GM12878 (cell line): ENCODE results near the gene ISG20. TPM values are rescaled to one million over a fixed set of nuclear protein-coding genes. Genes with fewer than 3 reads are reported as not detected.

Experiments used
- EZH2 ChIP-seq: IDR thresholded peaks from 2 replicates; pipeline ENCODE4 v1.6.1; 2012; ENCODE audit warnings: low read depth, mild to moderate bottlenecking, control low read depth, inconsistent platforms, low read length, borderline replicate concordance; ENCODE audit not compliant: control insufficient read depth
- POLR2AphosphoS5 ChIP-seq: IDR thresholded peaks from 2 replicates; pipeline ENCODE4 v1.6.1; 2011; ENCODE audit warnings: mild to moderate bottlenecking, low read length, inconsistent platforms
- POU2F2 ChIP-seq: IDR thresholded peaks from 3 replicates; pipeline ENCODE4 v1.6.1; 2011; ENCODE audit warnings: low read depth, mild to moderate bottlenecking, low read length, borderline replicate concordance
- SREBF1 ChIP-seq: IDR thresholded peaks from 2 replicates; pipeline ENCODE4 v1.6.1; 2012; ENCODE audit warnings: mild to moderate bottlenecking, low read length
- STAT1 ChIP-seq: fragments of 450-650 bp; conservative IDR thresholded peaks from 2 replicates; pipeline ENCODE4 v1.6.1; 2014; ENCODE audit warnings: antibody characterized with exemption, mild to moderate bottlenecking
- SUPT20H ChIP-seq: IDR thresholded peaks from 2 replicates; pipeline ENCODE4 v1.6.1; 2011; ENCODE audit warnings: low read depth, mild to moderate bottlenecking, low read length, moderate library complexity, borderline replicate concordance; ENCODE audit not compliant: control insufficient read depth
- TAF1 ChIP-seq: IDR thresholded peaks from 2 replicates; pipeline ENCODE4 v1.6.1; 2011; ENCODE audit warnings: mild to moderate bottlenecking, low read depth, low read length, borderline replicate concordance
- polyA plus RNA-seq, 11 experiments: library from polyadenylated mRNA; depleted of rRNA in 4 of 11; unstranded in 6 of 11; stranded (reverse) in 5 of 11; fragments of >200 nt; fragmentation: Nextera tagmentation in 4 of 11; fragmentation: Illumina TruSeq in 1 of 11; extraction: Ambion mirVana in 4 of 11; extraction: Trizol in 1 of 11; gene quantifications; 1 replicate in 1 of 11; 2 replicates in 10 of 11; pipeline versions ENCODE4 v1.2.1 to v1.2.3, GENCODE V29; 2011 to 2016; ENCODE audit warnings: inconsistent platforms in 2 of 11, missing spikeins in 2 of 11, low read depth in 1 of 11
- total RNA-seq, 4 experiments: library from RNA; depleted of rRNA in 3 of 4; stranded (reverse); fragments of >200 nt in 3 of 4; fragmentation: Illumina TruSeq in 1 of 4; extraction: Trizol in 1 of 4; gene quantifications; 2 replicates each; pipeline versions ENCODE4 v1.2.1 to v1.2.3, GENCODE V29; 2013 to 2021
- TF ChIP-seq, protein P1 (sequence below): IDR thresholded peaks from 2 replicates; pipeline ENCODE4 v1.6.1; 2012; ENCODE audit warnings: low read depth, low read length, improper control_type of control experiment
- TF ChIP-seq, protein P2 (sequence below): fragments of 450-650 bp; IDR thresholded peaks from 2 replicates; pipeline ENCODE4 v1.6.1; 2018; ENCODE audit warnings: borderline replicate concordance, mild to moderate bottlenecking; ENCODE audit not compliant: partially characterized antibody
- TF ChIP-seq, protein P3 (sequence below): fragments of 150-350 bp; IDR thresholded peaks from 2 replicates; pipeline ENCODE4 v1.6.1; 2014; ENCODE audit warnings: mild to moderate bottlenecking, low read depth, low read length

ISG20 gene
- total and polyA plus RNA-seq, 10 of the 15 experiments (the other 5 are each of a cell fraction or from before 2014, with no cell fraction given) = 23.4 to 210 (median 85.9) TPM

DNA sequence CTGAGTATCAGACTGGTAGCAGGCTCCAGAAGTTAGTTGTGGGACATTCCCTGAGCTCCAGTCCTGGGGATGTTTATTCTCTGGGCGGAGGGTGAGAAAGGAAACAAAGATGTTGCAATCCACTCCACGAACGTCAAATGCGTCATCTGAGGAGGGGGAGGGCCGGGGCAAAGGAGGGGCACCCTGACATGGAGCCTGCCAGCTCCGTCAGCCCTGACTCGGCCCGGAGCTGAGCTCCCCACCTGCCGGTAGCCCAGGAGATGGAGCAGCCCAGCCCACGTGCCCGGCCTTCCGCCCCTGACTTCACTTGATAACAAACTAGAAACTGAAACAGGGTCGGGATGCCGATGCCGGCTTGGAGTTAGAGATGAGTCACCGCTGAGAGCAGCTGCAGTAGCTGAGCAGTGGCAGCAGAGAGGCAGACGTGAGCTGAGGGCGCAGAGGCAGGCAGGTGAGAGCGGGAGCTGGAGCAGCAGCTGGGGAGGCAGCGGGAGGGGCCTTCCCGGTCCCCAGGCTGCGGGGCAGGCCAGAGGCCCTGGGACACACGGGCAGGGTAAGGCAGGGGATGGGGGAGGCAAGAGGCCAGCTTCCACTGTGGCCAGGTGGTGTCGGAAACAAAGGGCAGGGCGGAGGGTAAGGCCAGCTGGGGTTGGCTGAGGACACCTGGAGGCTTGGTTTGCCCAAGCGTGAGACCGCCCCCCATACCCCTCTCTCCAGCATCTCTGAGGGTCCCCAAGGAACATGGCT lies at the start of gene ISG20 (continued):
- TF ChIP-seq, protein P1, sequence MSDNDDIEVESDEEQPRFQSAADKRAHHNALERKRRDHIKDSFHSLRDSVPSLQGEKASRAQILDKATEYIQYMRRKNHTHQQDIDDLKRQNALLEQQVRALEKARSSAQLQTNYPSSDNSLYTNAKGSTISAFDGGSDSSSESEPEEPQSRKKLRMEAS = peak; percentile 98
- TF ChIP-seq, protein P2, sequence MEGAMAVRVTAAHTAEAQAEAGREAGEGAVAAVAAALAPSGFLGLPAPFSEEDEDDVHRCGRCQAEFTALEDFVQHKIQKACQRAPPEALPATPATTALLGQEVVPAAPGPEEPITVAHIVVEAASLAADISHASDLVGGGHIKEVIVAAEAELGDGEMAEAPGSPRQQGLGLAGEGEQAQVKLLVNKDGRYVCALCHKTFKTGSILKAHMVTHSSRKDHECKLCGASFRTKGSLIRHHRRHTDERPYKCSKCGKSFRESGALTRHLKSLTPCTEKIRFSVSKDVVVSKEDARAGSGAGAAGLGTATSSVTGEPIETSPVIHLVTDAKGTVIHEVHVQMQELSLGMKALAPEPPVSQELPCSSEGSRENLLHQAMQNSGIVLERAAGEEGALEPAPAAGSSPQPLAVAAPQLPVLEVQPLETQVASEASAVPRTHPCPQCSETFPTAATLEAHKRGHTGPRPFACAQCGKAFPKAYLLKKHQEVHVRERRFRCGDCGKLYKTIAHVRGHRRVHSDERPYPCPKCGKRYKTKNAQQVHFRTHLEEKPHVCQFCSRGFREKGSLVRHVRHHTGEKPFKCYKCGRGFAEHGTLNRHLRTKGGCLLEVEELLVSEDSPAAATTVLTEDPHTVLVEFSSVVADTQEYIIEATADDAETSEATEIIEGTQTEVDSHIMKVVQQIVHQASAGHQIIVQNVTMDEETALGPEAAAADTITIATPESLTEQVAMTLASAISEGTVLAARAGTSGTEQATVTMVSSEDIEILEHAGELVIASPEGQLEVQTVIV = peak; percentile 32
- no peak for TF ChIP-seq EZH2
- TF ChIP-seq SREBF1 = peak; percentile 87
- TF ChIP-seq TAF1 = peak; percentile 91
- TF ChIP-seq POLR2AphosphoS5 = peak; percentile 98
- TF ChIP-seq, protein P3, sequence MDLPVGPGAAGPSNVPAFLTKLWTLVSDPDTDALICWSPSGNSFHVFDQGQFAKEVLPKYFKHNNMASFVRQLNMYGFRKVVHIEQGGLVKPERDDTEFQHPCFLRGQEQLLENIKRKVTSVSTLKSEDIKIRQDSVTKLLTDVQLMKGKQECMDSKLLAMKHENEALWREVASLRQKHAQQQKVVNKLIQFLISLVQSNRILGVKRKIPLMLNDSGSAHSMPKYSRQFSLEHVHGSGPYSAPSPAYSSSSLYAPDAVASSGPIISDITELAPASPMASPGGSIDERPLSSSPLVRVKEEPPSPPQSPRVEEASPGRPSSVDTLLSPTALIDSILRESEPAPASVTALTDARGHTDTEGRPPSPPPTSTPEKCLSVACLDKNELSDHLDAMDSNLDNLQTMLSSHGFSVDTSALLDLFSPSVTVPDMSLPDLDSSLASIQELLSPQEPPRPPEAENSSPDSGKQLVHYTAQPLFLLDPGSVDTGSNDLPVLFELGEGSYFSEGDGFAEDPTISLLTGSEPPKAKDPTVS = no peak
- TF ChIP-seq SUPT20H = no peak
- no peak; the same call in 1 of the 2 replicates for TF ChIP-seq STAT1
- peak; percentile 91; the same call in 1 of the 3 replicates for TF ChIP-seq POU2F2
- TF ChIP-seq, all 136 proteins: peak for 81
